H1 (cell line): ENCODE measurements around the gene CITED4. TPM values are rescaled to one million over a fixed set of nuclear protein-coding genes. Genes with fewer than 3 reads are reported as not detected.
A peak's percentile ranks its signal among the peaks of the same experiment; 100 is the strongest.

Experiments
- CTCF ChIA-PET: fragments of 300-600 bp; sonication (Branson Sonifier 250); formaldehyde crosslinking; loops from one replicate; lab custom pipeline; 2021; ENCODE audit not compliant: partially characterized antibody; lab: Charles Lee
- POLR2A ChIA-PET: fragments of 300-600 bp; sonication (Branson Sonifier 250); formaldehyde crosslinking; loops from one replicate; lab custom pipeline; 2021; ENCODE audit warnings: inconsistent platforms; ENCODE audit not compliant: partially characterized antibody; lab: Charles Lee
- DNase-seq, 2 experiments: peaks; one replicate each; pipeline versions ENCODE4 v3.0.0 to v3.0.0-alpha.2; 2010 to 2022; ENCODE audit warnings: low spot score in 2 of 2, low read depth in 1 of 2, mixed read lengths in 1 of 2
- FAIRE-seq: peaks from 2 replicates; lab custom pipeline; 2011; peaks lifted over from hg19 to GRCh38; lab: Jason Lieb, UNC
- H2AFZ ChIP-seq: 2 replicates; pipeline ENCODE4 v1.8.1; 2012; ENCODE audit warnings: low read length, inconsistent platforms
- H2AK5ac ChIP-seq: 2 replicates; pipeline ENCODE4 v1.6.1; 2013; ENCODE audit warnings: low read depth, low read length
- H2BK120ac ChIP-seq: replicated peaks from 2 replicates; pipeline ENCODE3; 2013; ENCODE audit warnings: low read depth, low read length, inconsistent platforms
- H2BK12ac ChIP-seq: 2 replicates; pipeline ENCODE4 v1.6.1; 2013; ENCODE audit warnings: low read depth, low read length
- H2BK15ac ChIP-seq: 2 replicates; pipeline ENCODE4 v1.6.1; 2013; ENCODE audit warnings: low read length
- H2BK20ac ChIP-seq: 2 replicates; pipeline ENCODE4 v1.6.1; 2013; ENCODE audit warnings: low read length
- H2BK5ac ChIP-seq: 2 replicates; pipeline ENCODE4 v1.6.1; 2013; ENCODE audit warnings: low read depth, low read length
- H3K14ac ChIP-seq: 2 replicates; pipeline ENCODE4 v1.6.1; 2013; ENCODE audit warnings: inconsistent platforms; ENCODE audit not compliant: insufficient read length
- H3K18ac ChIP-seq: 2 replicates; pipeline ENCODE4 v1.6.1; 2013; ENCODE audit warnings: low read length; ENCODE audit errors: extremely low read depth
- H3K23ac ChIP-seq: 2 replicates; pipeline ENCODE4 v1.6.1; 2013; ENCODE audit warnings: inconsistent platforms; ENCODE audit not compliant: insufficient read length
- H3K23me2 ChIP-seq: 2 replicates; pipeline ENCODE4 v1.6.1; 2013; ENCODE audit warnings: low read depth, low read length
- H3K27ac ChIP-seq: 2 replicates; pipeline ENCODE4 v1.6.1; 2011; ENCODE audit warnings: low read depth, low read length, inconsistent platforms
- H3K27me3 ChIP-seq, 4 experiments: replicated peaks in 1 of 4; 1 replicate in 1 of 4; 2 replicates in 3 of 4; pipeline versions ENCODE4 v1.6.1 to v1.8.1; 2011 to 2013; ENCODE audit warnings: low read length in 3 of 4, mild to moderate bottlenecking in 3 of 4, inconsistent platforms in 2 of 4, mixed read lengths in 2 of 4, moderate library complexity in 1 of 4; ENCODE audit not compliant: control insufficient read depth in 3 of 4, insufficient read depth in 3 of 4; ENCODE audit errors: extremely low read depth in 1 of 4
- H3K36me3 ChIP-seq, 4 experiments: 2 replicates each; pipeline versions ENCODE4 v1.6.1 to v1.8.1; 2011 to 2013; ENCODE audit warnings: mild to moderate bottlenecking in 4 of 4, low read length in 3 of 4, moderate library complexity in 2 of 4, control low read depth in 1 of 4, inconsistent platforms in 1 of 4; ENCODE audit not compliant: insufficient read depth in 4 of 4, control insufficient read depth in 2 of 4
- H3K4ac ChIP-seq: replicated peaks from 2 replicates; pipeline ENCODE3; 2013; ENCODE audit warnings: low read length, low read depth, mixed read lengths, inconsistent platforms; ENCODE audit not compliant: insufficient read length
- H3K4me1 ChIP-seq, 4 experiments: replicated peaks in 1 of 4; 1 replicate in 1 of 4; 2 replicates in 3 of 4; pipeline versions ENCODE4 v1.6.1 to v1.8.1; 2011 to 2013; ENCODE audit warnings: low read length in 3 of 4, inconsistent platforms in 2 of 4, mixed read lengths in 1 of 4; ENCODE audit not compliant: insufficient read depth in 4 of 4, control insufficient read depth in 3 of 4
- H3K4me2 ChIP-seq, 2 experiments: 2 replicates each; pipeline versions ENCODE4 v1.6.1 to v1.8.1; 2011 to 2013; ENCODE audit warnings: low read depth in 2 of 2, low read length in 2 of 2, control low read depth in 1 of 2, inconsistent platforms in 1 of 2, mild to moderate bottlenecking in 1 of 2; ENCODE audit not compliant: insufficient read depth in 1 of 2
- H3K4me3 ChIP-seq, 4 experiments: fragments of 200-600, 300-600 bp in 1 of 4; sonication (generic), shearing (Covaris generic), sonication (Bioruptor Twin) in 1 of 4; 2 replicates each; pipeline versions ENCODE4 v1.5.1 to v1.8.1; 2011 to 2016; ENCODE audit warnings: low read length in 4 of 4, low read depth in 3 of 4, control low read depth in 2 of 4, inconsistent platforms in 2 of 4, mild to moderate bottlenecking in 2 of 4, mixed read lengths in 1 of 4, moderate library complexity in 1 of 4; ENCODE audit not compliant: insufficient read depth in 2 of 4; ENCODE audit errors: extremely low read depth in 1 of 4
- H3K56ac ChIP-seq: replicated peaks from 2 replicates; pipeline ENCODE3; 2013; ENCODE audit warnings: low read depth, mild to moderate bottlenecking, mixed read lengths, low read length, inconsistent platforms; ENCODE audit not compliant: insufficient read length
- H3K79me1 ChIP-seq: 2 replicates; pipeline ENCODE4 v1.6.1; 2013; ENCODE audit warnings: low read depth, low read length, control low read depth
- H3K79me2 ChIP-seq, 2 experiments: 2 replicates each; pipeline versions ENCODE4 v1.6.1 to v1.8.1; 2012 to 2013; ENCODE audit warnings: low read length in 2 of 2, mild to moderate bottlenecking in 2 of 2, inconsistent platforms in 1 of 2; ENCODE audit not compliant: insufficient read depth in 2 of 2, control insufficient read depth in 1 of 2
- H3K9ac ChIP-seq, 4 experiments: replicated peaks in 1 of 4; 1 replicate in 1 of 4; 2 replicates in 3 of 4; pipeline versions ENCODE4 v1.6.1 to v1.8.1; 2011 to 2013; ENCODE audit warnings: low read depth in 3 of 4, low read length in 3 of 4, control low read depth in 2 of 4, mild to moderate bottlenecking in 2 of 4, moderate library complexity in 2 of 4, inconsistent platforms in 1 of 4; ENCODE audit errors: extremely low read depth in 1 of 4
- H3K9me3 ChIP-seq, 2 experiments: 2 replicates each; pipeline versions ENCODE4 v1.6.1 to v1.8.1; 2012 to 2013; ENCODE audit warnings: mild to moderate bottlenecking in 2 of 2, moderate library complexity in 2 of 2, control low read depth in 1 of 2, inconsistent platforms in 1 of 2, low read depth in 1 of 2, low read length in 1 of 2, mixed read lengths in 1 of 2; ENCODE audit not compliant: insufficient read depth in 2 of 2
- H4K20me1 ChIP-seq, 2 experiments: replicated peaks in 1 of 2; 2 replicates each; pipeline versions ENCODE3 to v1.8.1; 2011 to 2013; ENCODE audit warnings: inconsistent platforms in 2 of 2, low read length in 2 of 2, mild to moderate bottlenecking in 1 of 2; ENCODE audit not compliant: insufficient read depth in 2 of 2, control insufficient read depth in 1 of 2
- H4K5ac ChIP-seq: 2 replicates; pipeline ENCODE4 v1.6.1; 2013; ENCODE audit warnings: low read length, low read depth, mixed read lengths, inconsistent platforms; ENCODE audit not compliant: insufficient read length
- H4K8ac ChIP-seq: 2 replicates; pipeline ENCODE4 v1.8.0; 2013; ENCODE audit warnings: mild to moderate bottlenecking, moderate library complexity, low read length, inconsistent platforms; ENCODE audit not compliant: insufficient read depth; ENCODE audit errors: extremely low read depth
- H4K91ac ChIP-seq: replicated peaks from 2 replicates; pipeline ENCODE3; 2013; ENCODE audit warnings: low read length, mixed read lengths, inconsistent platforms; ENCODE audit not compliant: insufficient read length
- CBX5 ChIP-seq: fragments of 300-800, 300-1000 bp; sonication (generic); IDR thresholded peaks from 2 replicates; pipeline ENCODE4 v1.7.1; 2016; ENCODE audit warnings: antibody characterized with exemption, low read length, low read depth
- CHD2 ChIP-seq: IDR thresholded peaks from 2 replicates; pipeline ENCODE4 v1.6.1; 2012; ENCODE audit warnings: low read length, improper control_type of control experiment
- E2F6 ChIP-seq: IDR thresholded peaks from 2 replicates; pipeline ENCODE4 v1.6.1; 2012; ENCODE audit warnings: inconsistent platforms
- EGR1 ChIP-seq: IDR thresholded peaks from 2 replicates; pipeline ENCODE4 v1.6.1; 2011; ENCODE audit warnings: low read depth, low read length, borderline replicate concordance
- EZH2 ChIP-seq: fragments of 200-600 bp; sonication (generic); IDR thresholded peaks from 2 replicates; pipeline ENCODE4 v1.7.1; 2012; ENCODE audit warnings: low read depth, mild to moderate bottlenecking, moderate library complexity, low read length, inconsistent platforms; ENCODE audit not compliant: severe bottlenecking
- GABPA ChIP-seq: IDR thresholded peaks from 2 replicates; pipeline ENCODE4 v1.6.1; 2011; ENCODE audit warnings: mild to moderate bottlenecking, low read length, moderate library complexity, borderline replicate concordance; ENCODE audit not compliant: insufficient read depth
- GTF2F1 ChIP-seq: IDR thresholded peaks from 2 replicates; pipeline ENCODE4 v1.6.1; 2012; ENCODE audit warnings: low read depth, low read length, improper control_type of control experiment, borderline replicate concordance
- HDAC2 ChIP-seq, 2 experiments: fragments of 300-600 bp in 1 of 2; sonication (generic) in 1 of 2; IDR thresholded peaks; 2 replicates each; pipeline ENCODE4 v1.6.1; 2011 to 2012; ENCODE audit warnings: low read depth in 2 of 2, low read length in 2 of 2, mild to moderate bottlenecking in 2 of 2, moderate library complexity in 2 of 2, borderline replicate concordance in 1 of 2, inconsistent platforms in 1 of 2
- SIN3A ChIP-seq, 2 experiments: IDR thresholded peaks in 1 of 2; conservative IDR thresholded peaks in 1 of 2; 2 replicates each; pipeline ENCODE4 v1.6.1; 2011 to 2012; ENCODE audit warnings: low read length in 2 of 2, improper control_type of control experiment in 1 of 2, low read depth in 1 of 2, mild to moderate bottlenecking in 1 of 2
- SP1 ChIP-seq: IDR thresholded peaks from 2 replicates; pipeline ENCODE4 v1.6.1; 2011; ENCODE audit warnings: low read depth, low read length
- SUZ12 ChIP-seq: fragments of 200-600 bp; sonication (generic); IDR thresholded peaks from 2 replicates; pipeline ENCODE4 v1.6.1; 2012; ENCODE audit warnings: mild to moderate bottlenecking, inconsistent platforms, low read length, moderate library complexity, mixed read lengths
- TEAD4 ChIP-seq: IDR thresholded peaks from 2 replicates; pipeline ENCODE4 v1.6.1; 2012; ENCODE audit warnings: low read depth, low read length, inconsistent platforms, mixed read lengths
- YY1 ChIP-seq: IDR thresholded peaks from 2 replicates; pipeline ENCODE4 v1.6.1; 2011; ENCODE audit warnings: low read depth, mild to moderate bottlenecking, low read length
- WGBS, 2 experiments: shearing (Covaris generic) in 1 of 2; methylation state at CpG; one replicate each; pipeline versions ENCODE4 v1.1.6 to v1.1.7; 2013 to 2015; ENCODE audit warnings: low lambda C conversion rate in 2 of 2, mixed read lengths in 2 of 2, inconsistent platforms in 1 of 2, low coverage in 1 of 2, missing lambda C conversion rate in 1 of 2; ENCODE audit not compliant: insufficient replicate concordance in 2 of 2, insufficient coverage in 1 of 2, insufficient read length in 1 of 2; ENCODE audit errors: extremely low coverage in 1 of 2, missing lambda C conversion rate in 1 of 2; 5-methylcytosine and 5-hydroxymethylcytosine counted together
- polyA plus RNA-seq, 7 experiments: library from polyadenylated mRNA; depleted of rRNA in 3 of 7; stranded (reverse) in 5 of 7; unstranded in 2 of 7; fragments of >200 nt in 5 of 7; fragments of 200-250 nt in 2 of 7; gene quantifications; 1 replicate in 5 of 7; 2 replicates in 1 of 7; 4 replicates in 1 of 7; pipeline versions ENCODE4 v1.2.1 to v1.2.3, GENCODE V29; 2011 to 2013; ENCODE audit warnings: missing spikeins in 2 of 7, mixed read lengths in 2 of 7
- total RNA-seq: library from RNA; stranded (reverse); fragmentation: NEBNext Ultra II Directional; extraction: Animal tissue kit (Norgen Biotek cat#: 25700); gene quantifications from 2 replicates; pipeline ENCODE4 v1.2.1, GENCODE V29; 2021

Gene CITED4
- total and polyA plus RNA-seq, 2 of the 8 experiments (the other 6 are each of a cell fraction or from before 2014, with no cell fraction given): 5.4 to 16.3 TPM

DNA sequence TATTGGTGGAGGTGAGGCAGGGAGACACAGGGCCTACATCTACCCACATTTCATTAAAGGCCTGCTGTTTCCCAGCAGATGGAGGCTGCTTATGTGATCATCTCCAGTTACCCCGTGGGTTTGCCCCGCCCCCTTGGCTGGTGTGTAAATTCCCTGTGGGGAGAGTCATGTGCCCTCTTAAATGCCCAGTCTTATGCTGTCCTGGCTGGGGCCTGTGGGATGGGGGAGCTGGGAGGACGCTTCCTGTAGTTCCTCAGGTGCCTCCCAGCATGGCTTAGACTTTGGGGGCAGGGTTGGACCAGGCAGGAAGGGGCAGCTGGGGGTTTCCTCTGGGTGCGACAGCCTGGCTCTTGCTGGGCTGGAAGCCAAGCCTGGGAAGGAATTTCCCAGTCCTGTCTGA is 15.5 kb upstream of the CITED4 start:
- no peak for FAIRE-seq
- Histone ChIP-seq H3K23ac (no peak overlapping the region), H3K18ac (no peak overlapping the region), H3K9me3 (peaks cover 3 to 6% of the 10 kb centered on the region in 2 experiments; a peak in 3 of 4 replicates), H3K4ac (no peak overlapping the region), H2AK5ac (no peak overlapping the region), H3K27me3 (no peaks in the 10 kb centered on the region; a peak in 2 of 7 replicates), H3K9ac (no peak overlapping the region), H2AFZ (peak overlapping the region; percentile 55; the same call in 1 of the 2 replicates), H3K79me1 (no peaks in the 10 kb centered on the region), H3K4me3 (no peak overlapping the region), H4K20me1 (no peaks in the 10 kb centered on the region), H4K5ac (no peak overlapping the region), H2BK5ac (no peak overlapping the region), H2BK12ac (no peak overlapping the region), H4K8ac (no peak overlapping the region), H2BK15ac (no peak overlapping the region), H2BK120ac (no peak overlapping the region), H2BK20ac (no peak overlapping the region), H3K4me2 (no peak overlapping the region), H3K27ac (no peak overlapping the region), H3K36me3 (no peaks in the 10 kb centered on the region), H3K79me2 (no peaks in the 10 kb centered on the region), H4K91ac (no peak overlapping the region), H3K56ac (no peak overlapping the region), H3K4me1 (peaks cover 1 to 10% (median 4%) of the 10 kb centered on the region in 4 experiments; a peak in 4 of 7 replicates), H3K14ac (no peak overlapping the region), H3K23me2 (no peaks in the 10 kb centered on the region)
- ChIA-PET CTCF (interaction anchor here (0.8 to 8.0 kb wide), 4 partner anchors 15 to 74 kb away, joined by 3 to 83 read pairs (median 6); partner anchors contain the start of gene CITED4), POLR2A (interaction anchor here (2.9 kb wide), 1 partner anchor 15 kb away, joined by 10 read pairs; the partner anchor contains the start of gene CITED4)
- whole genome bisulfite sequencing, 2 experiments: 50% methylated on average over 4 of the region's 4 CpGs; no CpG with 5 or more reads in 1 of the 2 experiments
- DNase-seq: no peak
- TF ChIP-seq GTF2F1 (no peak), YY1 (no peak), CHD2 (no peak), CBX5 (no peak), HDAC2 (IDR thresholded peaks at IDR 0.05; ENCODE audit: borderline replicate concordance in 1 of 2, low read depth in 2 of 2, low read length in 2 of 2) (no peak), SP1 (no peak), GABPA (no peak), E2F6 (no peak), SUZ12 (no peak), TEAD4 (no peak), SIN3A (conservative IDR thresholded peaks at IDR 0.05 in 1 of 2, IDR thresholded peaks at IDR 0.05 in 1 of 2; ENCODE audit: low read depth in 1 of 2, low read length in 2 of 2) (no peak), EGR1 (no peak), EZH2 (no peak)
